Stimulated activated CD8-positive, alpha-beta memory T cell treated with anti-CD3 and anti-CD28 coated beads, Interleukin-4, amount 100 ng/mL, for 4 hours (primary cell): ENCODE data around the gene PIP4K2B.

Source experiments
- DNase-seq, 2 donors: peaks; one replicate each; pipeline ENCODE4 v3.0.0-alpha.2; 2020; ENCODE audit warnings: low read depth in 2 of 2, low spot score in 1 of 2

Gene PIP4K2B

GRCh38 chr17:38779965-38780752 is 19.2 kb downstream of the PIP4K2B start:
- no peak for DNase-seq

GRCh38 chr17:38777641-38778250 is 21.6 kb downstream of the PIP4K2B start:
- no peak for DNase-seq

- no peak for DNase-seq
These were observed 26.1 kb downstream of the PIP4K2B start for GRCh38 chr17:38773258-38773657.

GRCh38 chr17:38768417-38768816 is 30.9 kb downstream of the PIP4K2B start:
- no peak for DNase-seq

GRCh38 chr17:38766341-38766740 is 33.0 kb downstream of the PIP4K2B start:
- DNase-seq, result no peak

GRCh38 chr17:38762231-38762630 is 37.1 kb downstream of the PIP4K2B start:
- no peak for DNase-seq

- no peak for DNase-seq
These were observed 37.7 kb downstream of the PIP4K2B start for GRCh38 chr17:38761612-38762011.

GRCh38 chr17:38753071-38753506 is 46.3 kb downstream of the PIP4K2B start:
- no peak for DNase-seq

GRCh38 chr17:38752308-38753070 is 46.9 kb downstream of the PIP4K2B start, which contains the start of gene PSMB3:
PSMB3 (plus strand) TSS chr17:38752741; CDS start chr17:38752827, 86 bp downstream.
- peak; percentile 90 to 95 for DNase-seq

GRCh38 chr17:38751808-38752307 is 47.5 kb downstream of the PIP4K2B start:
- peak; percentile 40 to 70 for DNase-seq

GRCh38 chr17:38751144-38751807 is 48.1 kb downstream of the PIP4K2B start:
- no peak for DNase-seq

- no peak for DNase-seq
These were observed 48.8 kb downstream of the PIP4K2B start for GRCh38 chr17:38750312-38751121.

- DNase-seq, result no peak
These were observed 49.4 kb downstream of the PIP4K2B start for GRCh38 chr17:38750044-38750311.

- no peak for DNase-seq
These were observed 49.9 kb downstream of the PIP4K2B start for GRCh38 chr17:38749223-38750043.

GRCh38 chr17:38748892-38749222 is 50.5 kb downstream of the PIP4K2B start:
- DNase-seq, result no peak

- no peak for DNase-seq
These were observed 51.0 kb downstream of the PIP4K2B start, which contains the start of gene PCGF2 for GRCh38 chr17:38748149-38748891. PCGF2 (minus strand) TSS chr17:38748336; CDS start chr17:38740402, 7,934 bp downstream.

- no peak for DNase-seq
These were observed 51.8 kb downstream of the PIP4K2B start for GRCh38 chr17:38747463-38748148.

GRCh38 chr17:38746849-38747462 is 52.4 kb downstream of the PIP4K2B start:
- DNase-seq, result no peak
